Purkinje cell (primary cell): ENCODE results near the gene MRPL57. TPM values are rescaled to one million over a fixed set of nuclear protein-coding genes. Genes with fewer than 3 reads are reported as not detected.

ENCODE experiments used
- polyA plus RNA-seq: library from polyadenylated mRNA; unstranded; fragments of >200 nt; fragmentation: Nextera tagmentation; gene quantifications from 2 replicates; pipeline ENCODE4 v1.2.1, GENCODE V29; 2014

The MRPL57 gene
- polyA plus RNA-seq, result 19.1 and 34.5 TPM in 2 replicates

DNA sequence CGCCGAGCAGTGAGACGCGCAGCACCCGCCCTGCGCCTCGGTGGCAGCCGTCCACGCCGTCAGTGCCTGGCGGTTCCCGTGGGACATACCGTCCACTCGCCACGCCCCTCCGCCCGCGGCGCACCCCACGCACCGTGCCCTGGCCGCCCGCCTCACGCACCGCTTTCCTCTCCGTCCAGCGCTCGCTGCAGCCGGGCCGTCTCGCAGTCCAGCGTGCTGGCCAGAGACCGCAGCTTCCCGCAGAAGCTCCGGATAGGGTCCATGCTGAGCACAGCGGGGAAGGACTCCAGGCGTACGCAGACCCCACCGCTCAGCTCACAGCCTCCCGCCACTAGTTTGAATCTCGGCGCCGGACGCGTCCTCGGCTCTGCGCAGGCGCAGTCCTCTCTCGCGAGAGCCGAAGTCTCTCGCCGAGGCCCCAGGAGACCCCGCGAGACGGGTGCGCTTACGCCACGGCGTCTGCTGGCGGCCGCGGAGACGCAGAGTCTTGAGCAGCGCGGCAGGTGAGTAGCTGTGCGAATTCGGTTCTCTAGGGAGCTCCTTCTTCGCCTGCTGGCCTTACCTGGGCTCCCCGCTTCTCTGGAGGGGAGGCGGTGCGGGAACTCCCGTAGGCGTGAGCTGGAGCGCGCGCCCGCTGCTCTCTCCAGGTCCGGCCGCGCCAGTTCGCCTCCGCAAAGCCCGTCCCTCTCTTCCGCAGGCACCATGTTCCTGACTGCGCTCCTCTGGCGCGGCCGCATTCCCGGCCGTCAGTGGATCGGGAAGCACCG lies at the start of gene MRPL57, which contains the start of gene SKA3:
MRPL57 (plus strand) TSS at position 444 of the 767 bp plus-strand sequence; CDS start at position 703, 259 bp downstream.
SKA3 (minus strand) TSS at position 338 of the 767 bp plus-strand sequence; CDS start at position 263, 75 bp downstream.

Other genes starting within 250 kb of the MRPL57 start
- 4.1 and 4.7 TPM in 2 replicates for gene LATS2, start 115.1 kb upstream of the MRPL57 start, polyA plus RNA-seq
- 967 and 1,225 TPM in 2 replicates for gene SAP18, start 36.5 kb upstream of the MRPL57 start, polyA plus RNA-seq
- gene SKA3, start 106 bp upstream of the MRPL57 start, polyA plus RNA-seq, result 0.79 and 2.5 TPM in 2 replicates